ENCODE data around the gene SPIRE2. TPM values are rescaled to one million over a fixed set of nuclear protein-coding genes. Genes with fewer than 3 reads are reported as not detected.
"Not testable (repeated sequence)": the region's sequence is repeated elsewhere in the genome, so short reads cannot be mapped to it uniquely, and the experiment has no call there.

Gene SPIRE2
- total RNA-seq, 1 experiment from 2014 or later: 21.7 TPM

DNA sequence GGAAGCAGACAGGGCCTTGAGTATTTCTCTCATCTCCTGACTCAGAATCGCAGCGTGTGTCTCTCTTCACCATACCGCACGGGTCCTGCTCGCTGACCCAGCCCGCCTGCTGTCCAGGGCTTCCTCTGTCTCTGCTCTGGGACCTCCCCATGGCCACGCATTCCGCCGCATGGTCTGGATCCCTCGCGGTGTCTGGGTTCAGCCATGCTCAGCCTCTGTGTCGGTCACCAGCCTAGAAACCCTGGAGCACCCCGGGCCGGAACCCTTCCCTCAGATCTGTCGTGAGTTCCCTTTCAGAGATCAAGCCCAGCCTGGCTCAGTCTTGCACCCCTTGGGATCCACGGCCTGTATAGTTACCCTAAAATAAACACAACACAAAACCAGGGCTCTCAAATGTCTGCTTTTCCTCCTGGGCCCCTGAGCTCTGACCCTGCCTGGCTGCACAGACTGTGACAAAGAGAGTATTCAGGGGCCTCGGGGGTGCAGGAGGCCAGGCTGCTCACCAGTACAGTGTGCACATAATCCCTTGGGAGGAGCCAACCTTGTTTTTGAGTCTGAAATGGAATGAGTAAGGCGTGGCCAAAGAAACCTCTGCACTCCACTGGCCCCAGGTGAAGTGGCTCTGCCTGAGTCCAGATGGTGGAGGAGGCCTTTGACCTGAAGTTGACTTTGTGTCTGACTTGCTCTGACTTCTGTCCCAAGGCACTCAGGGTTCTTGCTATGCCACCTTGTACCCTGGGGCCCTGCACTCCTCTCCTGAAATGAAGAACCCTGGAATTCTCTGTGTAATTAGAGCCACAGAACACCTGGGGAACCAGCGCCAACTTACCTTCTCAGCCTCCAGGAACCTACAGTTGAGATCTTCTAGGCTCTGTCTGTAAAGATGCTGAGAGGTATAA, 5.8 kb upstream of the SPIRE2 start:
- no peaks in the 10 kb centered on the region for H3K36me3 ChIP-seq (ENCODE audit: control insufficient read depth, insufficient read depth, low read length)
- intact Hi-C loops (cut with micrococcal nuclease; ENCODE audit: unreplicated experiment): no loop called here
- no peak overlapping the region for H3K4me3 ChIP-seq (ENCODE audit: low read depth in 2 of 2, low read length in 2 of 2)
- no peaks in the 10 kb centered on the region for H3K27me3 ChIP-seq (ENCODE audit: control insufficient read depth, insufficient read depth, low read length)
- POLR2A ChIA-PET: no interaction called here
- no peak overlapping the region for H3K27ac ChIP-seq (ENCODE audit: low read length)
- no peak for ATAC-seq
- BruUV-seq (replicated peaks): no TSS peak
- peaks cover 10% of the 10 kb centered on the region for H3K4me1 ChIP-seq (ENCODE audit: control insufficient read depth, insufficient read depth, low read length)
- TF ChIP-seq POLR2AphosphoS5 (IDR thresholded peaks at IDR 0.05; ENCODE audit: low read depth, low read length): no peak
- TF ChIP-seq TCF7L2 (IDR thresholded peaks at IDR 0.05; ENCODE audit: low read depth, low read length): no peak
- no peak for TF ChIP-seq CTCF (IDR thresholded peaks at IDR 0.05)
- TF ChIP-seq, protein P1, sequence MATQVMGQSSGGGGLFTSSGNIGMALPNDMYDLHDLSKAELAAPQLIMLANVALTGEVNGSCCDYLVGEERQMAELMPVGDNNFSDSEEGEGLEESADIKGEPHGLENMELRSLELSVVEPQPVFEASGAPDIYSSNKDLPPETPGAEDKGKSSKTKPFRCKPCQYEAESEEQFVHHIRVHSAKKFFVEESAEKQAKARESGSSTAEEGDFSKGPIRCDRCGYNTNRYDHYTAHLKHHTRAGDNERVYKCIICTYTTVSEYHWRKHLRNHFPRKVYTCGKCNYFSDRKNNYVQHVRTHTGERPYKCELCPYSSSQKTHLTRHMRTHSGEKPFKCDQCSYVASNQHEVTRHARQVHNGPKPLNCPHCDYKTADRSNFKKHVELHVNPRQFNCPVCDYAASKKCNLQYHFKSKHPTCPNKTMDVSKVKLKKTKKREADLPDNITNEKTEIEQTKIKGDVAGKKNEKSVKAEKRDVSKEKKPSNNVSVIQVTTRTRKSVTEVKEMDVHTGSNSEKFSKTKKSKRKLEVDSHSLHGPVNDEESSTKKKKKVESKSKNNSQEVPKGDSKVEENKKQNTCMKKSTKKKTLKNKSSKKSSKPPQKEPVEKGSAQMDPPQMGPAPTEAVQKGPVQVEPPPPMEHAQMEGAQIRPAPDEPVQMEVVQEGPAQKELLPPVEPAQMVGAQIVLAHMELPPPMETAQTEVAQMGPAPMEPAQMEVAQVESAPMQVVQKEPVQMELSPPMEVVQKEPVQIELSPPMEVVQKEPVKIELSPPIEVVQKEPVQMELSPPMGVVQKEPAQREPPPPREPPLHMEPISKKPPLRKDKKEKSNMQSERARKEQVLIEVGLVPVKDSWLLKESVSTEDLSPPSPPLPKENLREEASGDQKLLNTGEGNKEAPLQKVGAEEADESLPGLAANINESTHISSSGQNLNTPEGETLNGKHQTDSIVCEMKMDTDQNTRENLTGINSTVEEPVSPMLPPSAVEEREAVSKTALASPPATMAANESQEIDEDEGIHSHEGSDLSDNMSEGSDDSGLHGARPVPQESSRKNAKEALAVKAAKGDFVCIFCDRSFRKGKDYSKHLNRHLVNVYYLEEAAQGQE (IDR thresholded peaks at IDR 0.05; ENCODE audit: insufficient read depth in 1 of 2, low read depth in 2 of 2, low read length in 1 of 2): no peak
- TF ChIP-seq SIN3A (IDR thresholded peaks at IDR 0.05; ENCODE audit: borderline replicate concordance, insufficient read depth, low read depth, low read length): no peak
- in situ Hi-C loops (cut with HindIII; ENCODE audit: low pct_unique_long_range_greater_than_20kb, low sequenced_read_pairs): no loop called here
- no peak for DNase-seq (ENCODE audit: low read depth, low spot score)
- no peaks in the 10 kb centered on the region for H3K9me3 ChIP-seq (ENCODE audit: control insufficient read depth, insufficient read depth, low read depth, low read length)
- CTCF ChIA-PET: no interaction called here

- no peak overlapping the region for H3K27ac ChIP-seq (ENCODE audit: low read length)
- ChIA-PET CTCF (no interaction called here), POLR2A (no interaction called here)
- no peak overlapping the region for H3K4me3 ChIP-seq (ENCODE audit: low read depth in 2 of 2, low read length in 2 of 2)
- DNase-seq (ENCODE audit: low read depth, low spot score) (no peak), ATAC-seq (no peak)
- TF ChIP-seq SIN3A (IDR thresholded peaks at IDR 0.05; ENCODE audit: borderline replicate concordance, insufficient read depth, low read depth, low read length) (no peak), POLR2AphosphoS5 (IDR thresholded peaks at IDR 0.05; ENCODE audit: low read depth, low read length) (no peak), TCF7L2 (IDR thresholded peaks at IDR 0.05; ENCODE audit: low read depth, low read length) (no peak), CTCF (IDR thresholded peaks at IDR 0.05) (no peak)
- TF ChIP-seq, protein P1 (IDR thresholded peaks at IDR 0.05; ENCODE audit: insufficient read depth in 1 of 2, low read depth in 2 of 2, low read length in 1 of 2): no peak
- no TSS peak for BruUV-seq (replicated peaks)
- intact Hi-C loops (cut with micrococcal nuclease; ENCODE audit: unreplicated experiment): no loop called here
- no peaks in the 10 kb centered on the region for H3K27me3 ChIP-seq (ENCODE audit: control insufficient read depth, insufficient read depth, low read length)
- in situ Hi-C loops (cut with HindIII; ENCODE audit: low pct_unique_long_range_greater_than_20kb, low sequenced_read_pairs): no loop called here
- no peaks in the 10 kb centered on the region for H3K36me3 ChIP-seq (ENCODE audit: control insufficient read depth, insufficient read depth, low read length)
- peaks cover 7% of the 10 kb centered on the region for H3K4me1 ChIP-seq (ENCODE audit: control insufficient read depth, insufficient read depth, low read length)
- no peaks in the 10 kb centered on the region for H3K9me3 ChIP-seq (ENCODE audit: control insufficient read depth, insufficient read depth, low read depth, low read length)
Observed at GRCh38 chr16:89823087-89823823, 5.0 kb upstream of the SPIRE2 start.

GRCh38 chr16:89823824-89824148, 4.5 kb upstream of the SPIRE2 start:
- DNase-seq (ENCODE audit: low read depth, low spot score); BruUV-seq (replicated peaks); CTCF ChIA-PET; in situ Hi-C loops (cut with HindIII; ENCODE audit: low pct_unique_long_range_greater_than_20kb, low sequenced_read_pairs); H3K36me3 ChIP-seq (ENCODE audit: control insufficient read depth, insufficient read depth, low read length); H3K4me3 ChIP-seq (ENCODE audit: low read depth in 2 of 2, low read length in 2 of 2); ATAC-seq; H3K27ac ChIP-seq (ENCODE audit: low read length); H3K27me3 ChIP-seq (ENCODE audit: control insufficient read depth, insufficient read depth, low read length); POLR2A ChIA-PET; H3K4me1 ChIP-seq (ENCODE audit: control insufficient read depth, insufficient read depth, low read length); H3K9me3 ChIP-seq (ENCODE audit: control insufficient read depth, insufficient read depth, low read depth, low read length); intact Hi-C loops (cut with micrococcal nuclease; ENCODE audit: unreplicated experiment): not testable (repeated sequence)

Measured in Panc1 (cell line).